Esophagus (tissue), 2 donors: Measurements from ENCODE around the gene CCL4L2. TPM values are rescaled to one million over a fixed set of nuclear protein-coding genes. Genes with fewer than 3 reads are reported as not detected.
"Not testable (repeated sequence)": the region's sequence is repeated elsewhere in the genome, so short reads cannot be mapped to it uniquely, and the experiment has no call there.

ENCODE experiments used
- H3K27ac ChIP-seq, 2 donors: one replicate each; pipeline ENCODE4 v1.5.1; 2013; ENCODE audit warnings: low read depth in 2 of 2, mild to moderate bottlenecking in 2 of 2, inconsistent platforms in 1 of 2, low read length in 1 of 2, moderate library complexity in 1 of 2
- H3K27me3 ChIP-seq, 2 donors: one replicate each; pipeline ENCODE4 v1.6.1; 2013; ENCODE audit warnings: low read length in 2 of 2, control low read depth in 1 of 2, mild to moderate bottlenecking in 1 of 2; ENCODE audit not compliant: insufficient read depth in 2 of 2, control insufficient read depth in 1 of 2
- H3K36me3 ChIP-seq, 2 donors: one replicate each; pipeline ENCODE4 v1.6.1; 2013; ENCODE audit warnings: low read length in 1 of 2; ENCODE audit not compliant: control insufficient read depth in 2 of 2, insufficient read depth in 2 of 2
- H3K4me1 ChIP-seq, 2 donors: one replicate each; pipeline ENCODE4 v1.6.1; 2013; ENCODE audit warnings: low read length in 1 of 2; ENCODE audit not compliant: control insufficient read depth in 2 of 2, insufficient read depth in 2 of 2
- H3K4me3 ChIP-seq, 2 donors: one replicate each; pipeline ENCODE4 v1.5.1; 2013; ENCODE audit warnings: low read length in 2 of 2, mild to moderate bottlenecking in 2 of 2, low read depth in 1 of 2, moderate library complexity in 1 of 2
- H3K9me3 ChIP-seq, 2 donors: one replicate each; pipeline ENCODE4 v1.6.1; 2013; ENCODE audit warnings: mild to moderate bottlenecking in 2 of 2, low read depth in 1 of 2, low read length in 1 of 2, moderate library complexity in 1 of 2; ENCODE audit not compliant: control insufficient read depth in 2 of 2, insufficient read depth in 1 of 2
- WGBS, 2 donors: extraction: QIAGEN DNeasy Blood & Tissue Kit; methylation state at CpG; one replicate each; pipeline ENCODE4 v1.1.7; 2013; 5-methylcytosine and 5-hydroxymethylcytosine counted together
- polyA plus RNA-seq, 2 donors: library from polyadenylated mRNA; stranded (reverse); fragments of 200-250 nt; gene quantifications; one replicate each; pipeline ENCODE4 v1.2.3, GENCODE V29; 2013
- donor health status: healthy with polysubstance abuse.
- donor health status: Bipolar disorder and iron deficiency.

The CCL4L2 gene
- polyA plus RNA-seq, 2 donors = 0.45 to 0.92 TPM

- H3K9me3 ChIP-seq, H3K4me3 ChIP-seq, H3K4me1 ChIP-seq, H3K27me3 ChIP-seq, H3K27ac ChIP-seq, H3K36me3 ChIP-seq: not testable (repeated sequence)
- WGBS, 2 donors = 54 to 57% methylated on average over 1 of the region's 1 CpG
Measured at GRCh38 chr17:36206486-36206821, 4.4 kb upstream of the CCL4L2 start.

GRCh38 chr17:36207383-36207782 lies 3.5 kb upstream of the CCL4L2 start:
- H3K27ac ChIP-seq, H3K4me1 ChIP-seq, H3K4me3 ChIP-seq, H3K36me3 ChIP-seq, H3K27me3 ChIP-seq, H3K9me3 ChIP-seq: not testable (repeated sequence)
- 75 to 79% methylated on average over 6 of the region's 6 CpGs for WGBS, 2 donors

GRCh38 chr17:36209575-36209974 lies 1.3 kb upstream of the CCL4L2 start:
- no peaks in the 10 kb centered on the region for H3K9me3 ChIP-seq
- no peak overlapping the region for H3K27ac ChIP-seq
- H3K27me3 ChIP-seq = no peaks in the 10 kb centered on the region
- H3K4me3 ChIP-seq = no peak overlapping the region
- no peaks in the 10 kb centered on the region for H3K4me1 ChIP-seq
- no peaks in the 10 kb centered on the region for H3K36me3 ChIP-seq

GRCh38 chr17:36211484-36212271 lies 815 bp downstream of the CCL4L2 start:
- not testable (repeated sequence) for H3K4me3 ChIP-seq, H3K9me3 ChIP-seq, H3K27ac ChIP-seq, H3K4me1 ChIP-seq, H3K27me3 ChIP-seq, H3K36me3 ChIP-seq
- WGBS, 2 donors = 37 to 57% methylated on average over 5 to 9 of the region's 10 CpGs

- Histone ChIP-seq H3K27me3 (no peaks in the 10 kb centered on the region), H3K4me1 (no peaks in the 10 kb centered on the region), H3K4me3 (no peak overlapping the region), H3K36me3 (no peaks in the 10 kb centered on the region), H3K9me3 (no peaks in the 10 kb centered on the region), H3K27ac (no peak overlapping the region)
- WGBS, 2 donors = 39 to 51% methylated on average over 3 to 4 of the region's 4 CpGs
Measured at GRCh38 chr17:36212272-36212605, 1.4 kb downstream of the CCL4L2 start.

GRCh38 chr17:36212966-36213365 lies 2.1 kb downstream of the CCL4L2 start:
- H3K27ac ChIP-seq = no peak overlapping the region
- H3K4me1 ChIP-seq = no peaks in the 10 kb centered on the region
- H3K27me3 ChIP-seq = no peaks in the 10 kb centered on the region
- H3K4me3 ChIP-seq = no peak overlapping the region
- WGBS, 2 donors = 85 to 94% methylated on average over 3 of the region's 3 CpGs
- H3K36me3 ChIP-seq = no peaks in the 10 kb centered on the region
- no peaks in the 10 kb centered on the region for H3K9me3 ChIP-seq

GRCh38 chr17:36213695-36214094 lies 2.8 kb downstream of the CCL4L2 start:
- Histone ChIP-seq H3K27me3 (no peaks in the 10 kb centered on the region), H3K36me3 (no peaks in the 10 kb centered on the region), H3K9me3 (no peaks in the 10 kb centered on the region), H3K4me3 (no peak overlapping the region), H3K4me1 (no peaks in the 10 kb centered on the region), H3K27ac (no peak overlapping the region)
- WGBS, 2 donors = 59 to 83% methylated on average over 3 of the region's 3 CpGs

GRCh38 chr17:36214918-36215317 lies 4.1 kb downstream of the CCL4L2 start:
- no peaks in the 10 kb centered on the region for H3K9me3 ChIP-seq
- H3K27me3 ChIP-seq = no peaks in the 10 kb centered on the region
- H3K4me1 ChIP-seq = no peaks in the 10 kb centered on the region
- H3K27ac ChIP-seq = no peak overlapping the region
- no peaks in the 10 kb centered on the region for H3K36me3 ChIP-seq
- no peak overlapping the region for H3K4me3 ChIP-seq

GRCh38 chr17:36215406-36216308 lies 4.8 kb downstream of the CCL4L2 start:
- H3K27ac ChIP-seq, H3K9me3 ChIP-seq: not testable (repeated sequence)

GRCh38 chr17:36219556-36219955 lies 8.7 kb downstream of the CCL4L2 start:
- H3K36me3 ChIP-seq, H3K4me1 ChIP-seq, H3K27me3 ChIP-seq, H3K27ac ChIP-seq, H3K4me3 ChIP-seq, H3K9me3 ChIP-seq: not testable (repeated sequence)
- 80 to 97% methylated on average over 1 of the region's 1 CpG for WGBS, 2 donors

More at GRCh38 chr17:36215406-36216308, 4.8 kb downstream of the CCL4L2 start:
- 78 to 81% methylated on average over 7 of the region's 7 CpGs for WGBS, 2 donors
- not testable (repeated sequence) for H3K36me3 ChIP-seq, H3K4me3 ChIP-seq, H3K4me1 ChIP-seq, H3K27me3 ChIP-seq
